GM10266 (cell line): Measurements from ENCODE around the gene GLS.
A peak's percentile ranks its signal among the peaks of the same experiment; 100 is the strongest.

Experiments used
- DNase-seq: peaks from one replicate; pipeline ENCODE4 v3.0.0; 2012; ENCODE audit errors: extremely low spot score
- TF ChIP-seq, protein P1 (sequence below): IDR thresholded peaks from 2 replicates; pipeline ENCODE4 v1.5.1; 2012; ENCODE audit warnings: mild to moderate bottlenecking, low read depth; ENCODE audit not compliant: control insufficient read depth, insufficient read depth; ENCODE audit errors: missing control alignments

Gene GLS

DNA sequence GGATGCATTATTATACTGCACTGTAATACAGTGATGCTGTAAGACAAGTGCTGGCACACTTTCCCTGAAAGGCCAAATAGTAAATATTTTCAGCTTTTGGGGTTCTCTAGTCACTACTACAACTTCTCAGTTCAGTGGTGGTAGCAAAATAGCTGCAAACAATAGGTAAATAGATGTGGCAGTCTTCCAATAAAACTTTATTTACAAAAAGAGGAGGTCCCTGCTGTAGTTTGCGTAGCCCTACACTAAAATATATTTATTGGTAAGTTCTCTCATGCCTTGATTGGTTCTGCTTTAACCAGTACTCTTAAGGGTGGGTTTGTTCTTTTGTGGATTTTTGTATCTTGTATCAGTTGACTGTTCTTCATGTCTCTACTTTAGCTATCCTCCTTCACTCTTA lies 7.8 kb downstream of the GLS start:
- TF ChIP-seq, protein P1, sequence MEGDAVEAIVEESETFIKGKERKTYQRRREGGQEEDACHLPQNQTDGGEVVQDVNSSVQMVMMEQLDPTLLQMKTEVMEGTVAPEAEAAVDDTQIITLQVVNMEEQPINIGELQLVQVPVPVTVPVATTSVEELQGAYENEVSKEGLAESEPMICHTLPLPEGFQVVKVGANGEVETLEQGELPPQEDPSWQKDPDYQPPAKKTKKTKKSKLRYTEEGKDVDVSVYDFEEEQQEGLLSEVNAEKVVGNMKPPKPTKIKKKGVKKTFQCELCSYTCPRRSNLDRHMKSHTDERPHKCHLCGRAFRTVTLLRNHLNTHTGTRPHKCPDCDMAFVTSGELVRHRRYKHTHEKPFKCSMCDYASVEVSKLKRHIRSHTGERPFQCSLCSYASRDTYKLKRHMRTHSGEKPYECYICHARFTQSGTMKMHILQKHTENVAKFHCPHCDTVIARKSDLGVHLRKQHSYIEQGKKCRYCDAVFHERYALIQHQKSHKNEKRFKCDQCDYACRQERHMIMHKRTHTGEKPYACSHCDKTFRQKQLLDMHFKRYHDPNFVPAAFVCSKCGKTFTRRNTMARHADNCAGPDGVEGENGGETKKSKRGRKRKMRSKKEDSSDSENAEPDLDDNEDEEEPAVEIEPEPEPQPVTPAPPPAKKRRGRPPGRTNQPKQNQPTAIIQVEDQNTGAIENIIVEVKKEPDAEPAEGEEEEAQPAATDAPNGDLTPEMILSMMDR = no peak
- DNase-seq = no peak

DNA sequence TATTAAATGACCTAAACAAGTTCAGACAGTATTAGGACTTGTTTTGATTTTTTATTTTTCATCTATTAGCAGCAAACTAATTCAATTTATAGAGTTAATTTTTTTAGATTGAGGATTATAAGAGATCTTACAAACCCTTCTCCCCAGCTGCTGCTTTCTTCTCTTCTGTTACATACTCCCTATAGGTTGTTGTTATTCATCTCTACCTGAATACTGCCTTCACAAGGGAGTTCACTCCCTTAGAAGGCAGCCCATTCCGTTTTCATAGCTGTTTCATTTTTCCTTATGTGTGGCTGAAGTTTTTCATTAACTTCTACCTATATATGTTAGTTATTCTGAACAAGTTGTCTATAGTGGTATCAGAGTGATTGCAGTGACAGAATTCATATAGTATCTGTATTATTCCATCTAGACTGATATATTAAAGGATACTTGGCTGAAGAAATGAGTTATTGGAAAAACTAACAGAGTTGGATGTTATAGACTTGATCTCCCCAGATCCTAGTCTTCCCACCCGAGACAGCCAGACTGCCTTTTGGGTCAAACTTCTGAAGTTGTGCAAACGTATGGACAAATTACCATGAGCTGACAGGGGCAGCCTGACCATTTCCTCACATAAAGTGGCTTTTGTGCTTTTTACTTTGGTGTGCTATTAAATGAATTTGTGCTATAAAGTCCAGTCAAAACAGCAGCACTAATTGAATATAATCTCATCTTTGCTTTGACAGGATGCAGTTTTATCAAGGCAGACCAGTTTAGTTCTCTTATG lies 8.7 kb downstream of the GLS start:
- TF ChIP-seq, protein P1 = no peak

DNA sequence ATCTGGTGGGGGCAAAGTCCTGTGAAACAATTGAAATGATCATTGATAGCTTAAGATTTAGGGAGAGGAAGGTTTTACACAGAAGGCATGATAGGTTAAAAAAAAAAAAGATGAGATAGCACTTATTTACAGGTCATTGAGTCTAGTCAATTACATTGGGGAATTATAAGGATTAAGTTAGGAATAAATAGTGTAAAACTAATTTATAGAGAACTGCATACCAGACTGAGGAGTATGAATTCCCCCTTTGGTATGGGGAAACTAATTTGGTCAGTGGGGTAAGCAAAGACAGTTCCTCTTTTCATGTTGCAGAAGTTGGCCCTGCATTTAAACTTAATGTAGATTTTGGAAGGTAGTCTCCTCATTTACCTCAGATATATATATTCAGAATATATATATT lies 10.8 kb downstream of the GLS start:
- peak; percentile 25 for DNase-seq
- TF ChIP-seq, protein P1 = no peak

More for the DNA sequence above, 8.7 kb downstream of the GLS start:
- DNase-seq = no peak

DNA sequence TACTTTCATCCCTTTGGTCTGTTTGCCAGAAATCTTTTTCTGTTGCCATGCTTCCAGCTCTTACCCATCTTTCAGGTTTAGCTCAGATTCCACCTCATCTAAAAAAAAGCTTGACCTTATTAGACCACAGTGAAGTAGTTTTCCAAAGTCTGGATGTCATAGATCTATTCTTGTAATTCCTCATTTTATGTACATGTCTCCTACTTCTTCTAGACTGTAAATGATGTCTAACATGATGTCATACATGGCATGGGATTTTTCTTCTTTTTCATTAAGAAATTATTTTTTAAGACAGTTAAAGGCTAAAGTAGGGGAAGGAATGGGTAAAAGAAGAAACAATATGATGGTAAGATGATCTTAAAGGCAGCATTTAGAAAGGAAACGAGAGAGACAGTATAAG lies 11.3 kb downstream of the GLS start:
- no peak for DNase-seq
- TF ChIP-seq, protein P1 = no peak

DNA sequence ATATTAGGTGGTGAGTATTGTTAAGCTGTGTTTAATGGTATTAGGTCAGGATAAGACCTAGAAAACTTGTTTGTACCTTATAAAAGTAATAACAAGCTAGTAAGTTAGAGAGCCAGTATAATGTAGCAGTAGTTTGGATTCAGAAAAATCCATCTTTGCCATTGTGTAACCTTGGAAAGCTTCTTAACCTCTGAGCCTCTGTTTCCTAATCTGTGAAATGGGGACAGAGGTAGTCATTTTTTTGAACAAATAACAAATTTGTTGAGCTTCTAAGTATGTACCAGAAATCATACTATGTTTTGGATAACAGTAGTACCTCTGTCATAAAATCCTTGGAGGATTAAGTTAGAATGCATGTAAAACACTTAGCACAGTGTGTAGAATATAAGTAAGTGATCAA lies 12.5 kb downstream of the GLS start:
- TF ChIP-seq, protein P1 = no peak

DNA sequence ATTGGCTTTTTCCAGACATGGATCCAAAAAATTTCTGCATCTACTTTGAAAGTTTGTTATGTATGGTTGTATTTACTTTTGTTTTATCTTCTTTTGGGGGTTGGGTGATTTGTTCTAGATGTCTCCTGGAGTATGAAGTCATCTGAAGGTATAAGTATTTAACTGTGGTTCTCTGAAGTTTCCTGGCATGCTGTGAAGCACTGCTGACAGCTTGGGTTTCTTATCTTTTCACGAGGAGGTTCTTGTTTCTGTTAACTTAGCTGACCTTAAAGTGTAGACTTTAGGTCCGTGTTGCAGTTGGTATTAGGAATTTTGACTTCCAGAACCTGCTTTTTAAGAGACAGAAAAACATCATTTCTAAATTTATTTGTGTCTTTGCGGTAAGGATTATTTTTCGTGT lies 15.9 kb downstream of the GLS start:
- TF ChIP-seq, protein P1 = no peak

More for the DNA sequence above, 12.5 kb downstream of the GLS start:
- DNase-seq = no peak

DNA sequence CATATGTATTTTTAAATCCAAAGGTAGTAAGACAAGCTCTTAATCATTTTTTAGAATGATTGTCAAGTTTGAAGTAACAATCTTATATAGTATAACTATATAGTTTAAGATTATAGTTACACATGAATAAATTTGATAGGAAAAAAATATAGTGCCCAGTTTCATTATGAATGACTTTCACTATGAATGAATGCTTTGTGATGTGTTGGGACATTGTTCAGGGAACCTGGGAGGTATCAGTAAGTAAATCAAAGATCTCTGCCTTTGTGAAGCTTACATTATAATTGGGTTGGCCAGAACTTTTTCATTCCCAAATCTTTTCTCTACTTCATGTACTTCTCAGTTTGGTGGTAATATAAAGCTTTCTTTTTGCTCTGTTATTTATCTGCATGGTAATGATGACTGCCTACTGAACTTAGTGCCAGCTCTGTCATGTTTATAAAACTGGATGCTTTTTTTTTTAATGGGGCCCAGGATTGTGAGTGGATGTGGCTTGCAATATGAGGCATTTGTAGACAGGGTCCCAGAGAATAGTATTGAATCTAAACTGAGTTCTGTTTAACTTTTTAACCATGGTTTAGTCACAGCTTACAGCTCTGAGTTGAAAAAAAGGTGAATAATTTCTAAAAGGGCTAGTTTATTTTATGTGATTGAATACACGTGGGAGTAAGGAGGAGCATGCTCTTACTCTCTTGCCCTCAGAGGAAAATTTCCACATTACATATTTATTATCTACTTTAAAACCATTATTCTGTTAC lies 23.3 kb downstream of the GLS start:
- TF ChIP-seq, protein P1 = no peak
- DNase-seq = no peak

More for the DNA sequence above, 15.9 kb downstream of the GLS start:
- DNase-seq = no peak
